ENCODE measurements around the gene HM13. TPM values are rescaled to one million over a fixed set of nuclear protein-coding genes. Genes with fewer than 3 reads are reported as not detected.
A peak's percentile ranks its signal among the peaks of the same experiment; 100 is the strongest.
"Not testable (repeated sequence)": the region's sequence is repeated elsewhere in the genome, so short reads cannot be mapped to it uniquely, and the experiment has no call there.

Gene HM13
- total and polyA plus RNA-seq, 3 experiments from 2014 or later, result 153 to 167 (median 166) TPM

GRCh38 chr20:31590717-31591225 is 76.5 kb downstream of the HM13 start:
- ChIA-PET POLR2A (no interaction called here), CTCF (interaction anchor here (0.9 to 1.5 kb wide), 4 partner anchors 13 to 133 kb away, joined by 3 to 9 read pairs (median 4); no protein-coding TSS in a partner anchor)
- Histone ChIP-seq H3K4me1 (ENCODE audit: insufficient read depth, low read length) (peaks cover 4% of the 10 kb centered on the region), H3K36me3 (ENCODE audit: insufficient read depth, low read length) (no peaks in the 10 kb centered on the region), H3K27ac (ENCODE audit: low read depth, low read length) (no peak overlapping the region), H3K27me3 (ENCODE audit: insufficient read depth, low read length, poor library complexity, severe bottlenecking) (peaks cover 10% of the 10 kb centered on the region), H3K9me3 (ENCODE audit: low read length) (no peaks in the 10 kb centered on the region), H3K4me3 (ENCODE audit: low read length) (no peak overlapping the region)
- peaks cover 19 to 30% of the 10 kb centered on the region in 2 donors for H3K27me3 Mint-ChIP-seq
- no peaks in the 10 kb centered on the region for H3K9me3 Mint-ChIP-seq
- H3K27ac Mint-ChIP-seq, result no peak overlapping the region
- no peak for DNase-seq
- H3K4me3 Mint-ChIP-seq, result no peak overlapping the region
- H3K4me1 Mint-ChIP-seq, result peaks cover 6 to 7% (median 7%) of the 10 kb centered on the region in 3 donors
- H3K36me3 Mint-ChIP-seq, result no peaks in the 10 kb centered on the region

- no peak overlapping the region for H3K4me3 ChIP-seq (ENCODE audit: low read length)
- no peaks in the 10 kb centered on the region for H3K9me3 ChIP-seq (ENCODE audit: low read length)
- Mint-ChIP-seq H3K27me3 (peaks cover 17 to 18% of the 10 kb centered on the region in 2 donors), H3K4me3 (no peak overlapping the region), H3K27ac (no peak overlapping the region), H3K4me1 (peaks cover under 1 to 2% (median under 1%) of the 10 kb centered on the region in 3 donors), H3K9me3 (no peaks in the 10 kb centered on the region), H3K36me3 (no peaks in the 10 kb centered on the region)
- no peak overlapping the region for H3K27ac ChIP-seq (ENCODE audit: low read depth, low read length)
- H3K36me3 ChIP-seq (ENCODE audit: insufficient read depth, low read length), result no peaks in the 10 kb centered on the region
- POLR2A ChIA-PET, result interaction anchor here (0.6 kb wide), 1 partner anchor 21 kb away, joined by 3 read pairs; no protein-coding TSS in a partner anchor
- CTCF ChIA-PET, result interaction anchor here (0.9 kb wide), 1 partner anchor 13 kb away, joined by 3 read pairs; no protein-coding TSS in a partner anchor
- DNase-seq, result no peak
- no peaks in the 10 kb centered on the region for H3K4me1 ChIP-seq (ENCODE audit: insufficient read depth, low read length)
- H3K27me3 ChIP-seq (ENCODE audit: insufficient read depth, low read length, poor library complexity, severe bottlenecking), result peaks cover 2% of the 10 kb centered on the region
Measured at GRCh38 chr20:31593221-31594001, 79.2 kb downstream of the HM13 start.

GRCh38 chr20:31594002-31594557 is 79.8 kb downstream of the HM13 start:
- H3K36me3 ChIP-seq (ENCODE audit: insufficient read depth, low read length), result no peaks in the 10 kb centered on the region
- no peak overlapping the region for H3K27ac ChIP-seq (ENCODE audit: low read depth, low read length)
- H3K27me3 Mint-ChIP-seq, result peaks cover 10 to 11% of the 10 kb centered on the region in 2 donors
- no peak overlapping the region for H3K4me3 Mint-ChIP-seq
- no peaks in the 10 kb centered on the region for H3K9me3 ChIP-seq (ENCODE audit: low read length)
- CTCF ChIA-PET, result interaction anchor here (0.9 to 23.1 kb wide), 2 partner anchors 14 to 28 kb away, joined by 3 to 887 read pairs; no protein-coding TSS in a partner anchor
- no peaks in the 10 kb centered on the region for H3K9me3 Mint-ChIP-seq
- H3K27ac Mint-ChIP-seq, result peak overlapping the region in 1 of 8 donors; percentile 16
- no peaks in the 10 kb centered on the region for H3K4me1 ChIP-seq (ENCODE audit: insufficient read depth, low read length)
- no peaks in the 10 kb centered on the region for H3K27me3 ChIP-seq (ENCODE audit: insufficient read depth, low read length, poor library complexity, severe bottlenecking)
- no peak for DNase-seq
- H3K36me3 Mint-ChIP-seq, result no peaks in the 10 kb centered on the region
- POLR2A ChIA-PET, result no interaction called here
- H3K4me1 Mint-ChIP-seq, result no peaks in the 10 kb centered on the region
- H3K4me3 ChIP-seq (ENCODE audit: low read length), result no peak overlapping the region

GRCh38 chr20:31594558-31595379 is 80.5 kb downstream of the HM13 start:
- ChIA-PET CTCF (interaction anchor here (23.1 kb wide), 1 partner anchor 29 kb away, joined by 887 read pairs; no protein-coding TSS in a partner anchor), POLR2A (no interaction called here)
- no peak overlapping the region for H3K27ac ChIP-seq (ENCODE audit: low read depth, low read length)
- H3K4me1 Mint-ChIP-seq, result no peaks in the 10 kb centered on the region
- no peak overlapping the region for H3K4me3 Mint-ChIP-seq
- H3K9me3 ChIP-seq (ENCODE audit: low read length), result no peaks in the 10 kb centered on the region
- no peaks in the 10 kb centered on the region for H3K36me3 Mint-ChIP-seq
- no peaks in the 10 kb centered on the region for H3K27me3 ChIP-seq (ENCODE audit: insufficient read depth, low read length, poor library complexity, severe bottlenecking)
- peak overlapping the region in 1 of 8 donors; percentile 16 for H3K27ac Mint-ChIP-seq
- no peaks in the 10 kb centered on the region for H3K9me3 Mint-ChIP-seq
- H3K27me3 Mint-ChIP-seq, result peaks cover 5 to 6% of the 10 kb centered on the region in 2 donors
- no peak overlapping the region for H3K4me3 ChIP-seq (ENCODE audit: low read length)
- no peaks in the 10 kb centered on the region for H3K36me3 ChIP-seq (ENCODE audit: insufficient read depth, low read length)
- no peaks in the 10 kb centered on the region for H3K4me1 ChIP-seq (ENCODE audit: insufficient read depth, low read length)
- DNase-seq, result no peak

GRCh38 chr20:31595380-31595653 is 81.1 kb downstream of the HM13 start:
- Mint-ChIP-seq H3K27ac (no peak overlapping the region), H3K4me3 (no peak overlapping the region), H3K9me3 (no peaks in the 10 kb centered on the region), H3K36me3 (no peaks in the 10 kb centered on the region), H3K27me3 (peaks cover 6% of the 10 kb centered on the region in 2 donors), H3K4me1 (no peaks in the 10 kb centered on the region)
- DNase-seq, result no peak
- CTCF ChIA-PET, result interaction anchor here (23.1 kb wide), 1 partner anchor 30 kb away, joined by 887 read pairs; no protein-coding TSS in a partner anchor
- POLR2A ChIA-PET, result no interaction called here
- Histone ChIP-seq H3K27ac (ENCODE audit: low read depth, low read length) (peak overlapping the region; percentile 59), H3K36me3 (ENCODE audit: insufficient read depth, low read length) (no peaks in the 10 kb centered on the region), H3K27me3 (ENCODE audit: insufficient read depth, low read length, poor library complexity, severe bottlenecking) (no peaks in the 10 kb centered on the region), H3K4me1 (ENCODE audit: insufficient read depth, low read length) (no peaks in the 10 kb centered on the region), H3K4me3 (ENCODE audit: low read length) (no peak overlapping the region), H3K9me3 (ENCODE audit: low read length) (no peaks in the 10 kb centered on the region)

GRCh38 chr20:31595654-31596411 is 81.6 kb downstream of the HM13 start:
- no peaks in the 10 kb centered on the region for H3K36me3 ChIP-seq (ENCODE audit: insufficient read depth, low read length)
- Mint-ChIP-seq H3K27ac (peak overlapping the region in 1 of 8 donors; percentile 58), H3K4me3 (no peak overlapping the region), H3K36me3 (no peaks in the 10 kb centered on the region), H3K27me3 (peaks cover 6 to 9% of the 10 kb centered on the region in 2 donors), H3K4me1 (no peaks in the 10 kb centered on the region), H3K9me3 (no peaks in the 10 kb centered on the region)
- H3K27ac ChIP-seq (ENCODE audit: low read depth, low read length), result peak overlapping the region; percentile 59
- H3K4me3 ChIP-seq (ENCODE audit: low read length), result no peak overlapping the region
- ChIA-PET POLR2A (no interaction called here), CTCF (interaction anchor here (1.4 to 23.1 kb wide), 2 partner anchors 17 to 30 kb away, joined by 3 to 887 read pairs; no protein-coding TSS in a partner anchor)
- no peak for DNase-seq
- no peaks in the 10 kb centered on the region for H3K9me3 ChIP-seq (ENCODE audit: low read length)
- no peaks in the 10 kb centered on the region for H3K4me1 ChIP-seq (ENCODE audit: insufficient read depth, low read length)
- no peaks in the 10 kb centered on the region for H3K27me3 ChIP-seq (ENCODE audit: insufficient read depth, low read length, poor library complexity, severe bottlenecking)

GRCh38 chr20:31596412-31596715 is 82.1 kb downstream of the HM13 start:
- DNase-seq; H3K4me3 ChIP-seq (ENCODE audit: low read length); H3K4me3 Mint-ChIP-seq; POLR2A ChIA-PET; H3K4me1 ChIP-seq (ENCODE audit: insufficient read depth, low read length); H3K27me3 ChIP-seq (ENCODE audit: insufficient read depth, low read length, poor library complexity, severe bottlenecking); H3K36me3 ChIP-seq (ENCODE audit: insufficient read depth, low read length); H3K4me1 Mint-ChIP-seq; H3K27me3 Mint-ChIP-seq; H3K9me3 Mint-ChIP-seq; H3K9me3 ChIP-seq (ENCODE audit: low read length); H3K27ac Mint-ChIP-seq; H3K36me3 Mint-ChIP-seq: not testable (repeated sequence)
- peak overlapping the region; percentile 59 for H3K27ac ChIP-seq (ENCODE audit: low read depth, low read length)
- CTCF ChIA-PET, result interaction anchor here (1.4 to 23.1 kb wide), 2 partner anchors 16 to 31 kb away, joined by 3 to 887 read pairs; no protein-coding TSS in a partner anchor
